ENCODE measurements around the gene DUSP11. TPM values are rescaled to one million over a fixed set of nuclear protein-coding genes. Genes with fewer than 3 reads are reported as not detected.

The DUSP11 gene
- total RNA-seq, 4 donors from 2014 or later, result 13.6 to 15.8 (median 14.7) TPM

GRCh38 chr2:73827660-73828388, 47.9 kb upstream of the DUSP11 start:
- intact Hi-C loops (cut with DNase I; ENCODE audit: low total_unique reads) (loop anchor here (10.0 kb wide), 6 partner anchors 157 to 567 kb away; partner anchors contain the start of genes BOLA3, MOB1A and TET3), in situ Hi-C loops (cut with MboI; ENCODE audit: low sequenced_read_pairs in 4 of 4) (loop anchor here in 2 of 4 donors (10.0 to 25.0 kb wide), 3 partner anchors 97 to 507 kb away; partner anchors contain the start of gene DGUOK (in 1 of the 2))
- Histone ChIP-seq H3K27ac (peak overlapping the region; percentile 92 to 97 (median 96)), H3K27me3 (no peaks in the 10 kb centered on the region), H3K4me3 (peak overlapping the region; percentile 52 to 94 (median 86)), H3K36me3 (peaks cover 0 to 15% of the 10 kb centered on the region in 2 donors), H3K4me1 (peaks cover 37 to 40% of the 10 kb centered on the region in 2 donors), H3K9me3 (no peaks in the 10 kb centered on the region)
- DNase-seq, result no peak
- TF ChIP-seq POLR2A (IDR thresholded peaks at IDR 0.05) (no peak), CTCF (IDR thresholded peaks at IDR 0.05 in 4 of 5, conservative IDR thresholded peaks at IDR 0.05 in 1 of 5) (no peak)
- no peak for ATAC-seq

GRCh38 chr2:73827018-73827417, 47.1 kb upstream of the DUSP11 start:
- in situ Hi-C loops (cut with MboI; ENCODE audit: low sequenced_read_pairs in 4 of 4) (loop anchor here in 2 of 4 donors (10.0 to 25.0 kb wide), 3 partner anchors 98 to 508 kb away; partner anchors contain the start of gene DGUOK (in 1 of the 2)), intact Hi-C loops (cut with DNase I; ENCODE audit: low total_unique reads) (loop anchor here (10.0 kb wide), 6 partner anchors 158 to 568 kb away; partner anchors contain the start of genes BOLA3, MOB1A and TET3)

GRCh38 chr2:73825408-73825807, 45.5 kb upstream of the DUSP11 start:
- TF ChIP-seq CTCF (IDR thresholded peaks at IDR 0.05 in 4 of 5, conservative IDR thresholded peaks at IDR 0.05 in 1 of 5) (no peak), POLR2A (IDR thresholded peaks at IDR 0.05) (no peak)
- Histone ChIP-seq H3K27me3 (no peaks in the 10 kb centered on the region), H3K4me3 (no peak overlapping the region), H3K27ac (no peak overlapping the region), H3K4me1 (peaks cover 12 to 17% of the 10 kb centered on the region in 2 donors), H3K36me3 (no peaks in the 10 kb centered on the region), H3K9me3 (no peaks in the 10 kb centered on the region)
- DNase-seq, result no peak
- ATAC-seq, result no peak
- in situ Hi-C loops (cut with MboI; ENCODE audit: low sequenced_read_pairs in 4 of 4), result loop anchor here in 2 of 4 donors (10.0 to 25.0 kb wide), 3 partner anchors 99 to 509 kb away; partner anchors contain the start of gene DGUOK (in 1 of the 2)
- intact Hi-C loops (cut with DNase I; ENCODE audit: low total_unique reads), result loop anchor here (10.0 kb wide), 6 partner anchors 159 to 569 kb away; partner anchors contain the start of genes BOLA3, MOB1A and TET3

More at GRCh38 chr2:73827018-73827417, 47.1 kb upstream of the DUSP11 start:
- peaks cover 28 to 32% of the 10 kb centered on the region in 2 donors for H3K4me1 ChIP-seq
- H3K36me3 ChIP-seq, result peaks cover 0 to 7% of the 10 kb centered on the region in 2 donors
- H3K4me3 ChIP-seq, result no peak overlapping the region
- ATAC-seq (no peak), DNase-seq (no peak)
- H3K27me3 ChIP-seq, result no peaks in the 10 kb centered on the region
- no peaks in the 10 kb centered on the region for H3K9me3 ChIP-seq
- TF ChIP-seq POLR2A (IDR thresholded peaks at IDR 0.05) (no peak), CTCF (IDR thresholded peaks at IDR 0.05 in 4 of 5, conservative IDR thresholded peaks at IDR 0.05 in 1 of 5) (no peak)
- H3K27ac ChIP-seq, result no peak overlapping the region

GRCh38 chr2:73823916-73824523, 44.1 kb upstream of the DUSP11 start:
- intact Hi-C loops (cut with DNase I; ENCODE audit: low total_unique reads), result loop anchor here (10.0 kb wide), 6 partner anchors 161 to 571 kb away; partner anchors contain the start of genes BOLA3, MOB1A and TET3
- no peaks in the 10 kb centered on the region for H3K36me3 ChIP-seq
- no peaks in the 10 kb centered on the region for H3K9me3 ChIP-seq
- H3K27me3 ChIP-seq, result no peaks in the 10 kb centered on the region
- ATAC-seq (no peak), DNase-seq (peak in 1 of 2 donors; percentile 24)
- in situ Hi-C loops (cut with MboI; ENCODE audit: low sequenced_read_pairs in 4 of 4), result loop anchor here in 3 of 4 donors (10.0 to 25.0 kb wide), 3 partner anchors 101 to 513 kb away; partner anchors contain the start of genes SLC4A5 (in 2 of the 3) and DGUOK (in 1 of the 3)
- H3K27ac ChIP-seq, result no peak overlapping the region
- H3K4me1 ChIP-seq, result peaks cover 4 to 6% of the 10 kb centered on the region in 2 donors
- peak; percentile 61 to 81 (median 65) for TF ChIP-seq CTCF (IDR thresholded peaks at IDR 0.05 in 4 of 5, conservative IDR thresholded peaks at IDR 0.05 in 1 of 5)
- no peak for TF ChIP-seq POLR2A (IDR thresholded peaks at IDR 0.05)
- H3K4me3 ChIP-seq, result no peak overlapping the region

Data from gastrocnemius medialis (tissue), 4 donors.